Spleen (tissue), 7 donors: ENCODE data around the gene EDN3.

Experiments
- CTCF ChIP-seq, 11 experiments: fragments of 200-600 bp in 7 of 11; fragments of 450-650 bp in 4 of 11; sonication (generic) in 4 of 11; IDR thresholded peaks in 8 of 11; conservative IDR thresholded peaks in 3 of 11; 1 replicate in 7 of 11; 2 replicates in 4 of 11; pipeline versions ENCODE4 v1.4.0 to v1.8.0; 2016 to 2021; ENCODE audit warnings: antibody characterized with exemption in 11 of 11, inconsistent platforms in 4 of 11, mild to moderate bottlenecking in 1 of 11
- POLR2A ChIP-seq, 3 donors: fragments of 450-650 bp; IDR thresholded peaks; one replicate each; pipeline ENCODE4 v1.5.1; 2017; ENCODE audit warnings: antibody characterized with exemption in 3 of 3, mild to moderate bottlenecking in 1 of 3
- POLR2AphosphoS5 ChIP-seq, 3 donors: sonication (generic); formaldehyde crosslinking; IDR thresholded peaks; one replicate each; pipeline ENCODE4 v1.5.1; 2017; ENCODE audit warnings: antibody characterized with exemption in 3 of 3
- donor health status: DM: no; HTN: no; CAD: no; lungs with moderate emphysema.
- donor health status: DM: no; HTN: no; CAD: no.
- donor health status: DM: no; HTN: no; CAD: no.

- TF ChIP-seq CTCF (IDR thresholded peaks at IDR 0.05 in 8 of 11, conservative IDR thresholded peaks at IDR 0.05 in 3 of 11) = no peak
- TF ChIP-seq POLR2AphosphoS5 (IDR thresholded peaks at IDR 0.05) = no peak
- no peak for TF ChIP-seq POLR2A (IDR thresholded peaks at IDR 0.05)
Measured at GRCh38 chr20:59259946-59260345, 40.5 kb upstream of the EDN3 start.
